H1 (cell line): ENCODE data around the gene HDAC6. TPM values are rescaled to one million over a fixed set of nuclear protein-coding genes. Genes with fewer than 3 reads are reported as not detected.

ENCODE experiments used
- CTCF ChIA-PET: fragments of 300-600 bp; sonication (Branson Sonifier 250); formaldehyde crosslinking; loops from one replicate; lab custom pipeline; 2021; ENCODE audit not compliant: partially characterized antibody; lab: Charles Lee
- POLR2A ChIA-PET: fragments of 300-600 bp; sonication (Branson Sonifier 250); formaldehyde crosslinking; loops from one replicate; lab custom pipeline; 2021; ENCODE audit warnings: inconsistent platforms; ENCODE audit not compliant: partially characterized antibody; lab: Charles Lee
- DNase-seq, 2 experiments: peaks; one replicate each; pipeline versions ENCODE4 v3.0.0 to v3.0.0-alpha.2; 2010 to 2022; ENCODE audit warnings: low spot score in 2 of 2, low read depth in 1 of 2, mixed read lengths in 1 of 2
- FAIRE-seq: peaks from 2 replicates; lab custom pipeline; 2011; peaks lifted over from hg19 to GRCh38; lab: Jason Lieb, UNC
- H2AFZ ChIP-seq: 2 replicates; pipeline ENCODE4 v1.8.1; 2012; ENCODE audit warnings: low read length, inconsistent platforms
- H2AK5ac ChIP-seq: 2 replicates; pipeline ENCODE4 v1.6.1; 2013; ENCODE audit warnings: low read depth, low read length
- H2BK120ac ChIP-seq: replicated peaks from 2 replicates; pipeline ENCODE3; 2013; ENCODE audit warnings: low read depth, low read length, inconsistent platforms
- H2BK12ac ChIP-seq: 2 replicates; pipeline ENCODE4 v1.6.1; 2013; ENCODE audit warnings: low read depth, low read length
- H2BK15ac ChIP-seq: 2 replicates; pipeline ENCODE4 v1.6.1; 2013; ENCODE audit warnings: low read length
- H2BK20ac ChIP-seq: 2 replicates; pipeline ENCODE4 v1.6.1; 2013; ENCODE audit warnings: low read length
- H2BK5ac ChIP-seq: 2 replicates; pipeline ENCODE4 v1.6.1; 2013; ENCODE audit warnings: low read depth, low read length
- H3K14ac ChIP-seq: 2 replicates; pipeline ENCODE4 v1.6.1; 2013; ENCODE audit warnings: inconsistent platforms; ENCODE audit not compliant: insufficient read length
- H3K18ac ChIP-seq: 2 replicates; pipeline ENCODE4 v1.6.1; 2013; ENCODE audit warnings: low read length; ENCODE audit errors: extremely low read depth
- H3K23ac ChIP-seq: 2 replicates; pipeline ENCODE4 v1.6.1; 2013; ENCODE audit warnings: inconsistent platforms; ENCODE audit not compliant: insufficient read length
- H3K23me2 ChIP-seq: 2 replicates; pipeline ENCODE4 v1.6.1; 2013; ENCODE audit warnings: low read depth, low read length
- H3K27ac ChIP-seq: 2 replicates; pipeline ENCODE4 v1.6.1; 2011; ENCODE audit warnings: low read depth, low read length, inconsistent platforms
- H3K27me3 ChIP-seq, 4 experiments: replicated peaks in 1 of 4; 1 replicate in 1 of 4; 2 replicates in 3 of 4; pipeline versions ENCODE4 v1.6.1 to v1.8.1; 2011 to 2013; ENCODE audit warnings: low read length in 3 of 4, mild to moderate bottlenecking in 3 of 4, inconsistent platforms in 2 of 4, mixed read lengths in 2 of 4, moderate library complexity in 1 of 4; ENCODE audit not compliant: control insufficient read depth in 3 of 4, insufficient read depth in 3 of 4; ENCODE audit errors: extremely low read depth in 1 of 4
- H3K36me3 ChIP-seq, 4 experiments: 2 replicates each; pipeline versions ENCODE4 v1.6.1 to v1.8.1; 2011 to 2013; ENCODE audit warnings: mild to moderate bottlenecking in 4 of 4, low read length in 3 of 4, moderate library complexity in 2 of 4, control low read depth in 1 of 4, inconsistent platforms in 1 of 4; ENCODE audit not compliant: insufficient read depth in 4 of 4, control insufficient read depth in 2 of 4
- H3K4ac ChIP-seq: replicated peaks from 2 replicates; pipeline ENCODE3; 2013; ENCODE audit warnings: low read length, low read depth, mixed read lengths, inconsistent platforms; ENCODE audit not compliant: insufficient read length
- H3K4me1 ChIP-seq, 4 experiments: replicated peaks in 1 of 4; 1 replicate in 1 of 4; 2 replicates in 3 of 4; pipeline versions ENCODE4 v1.6.1 to v1.8.1; 2011 to 2013; ENCODE audit warnings: low read length in 3 of 4, inconsistent platforms in 2 of 4, mixed read lengths in 1 of 4; ENCODE audit not compliant: insufficient read depth in 4 of 4, control insufficient read depth in 3 of 4
- H3K4me2 ChIP-seq, 2 experiments: 2 replicates each; pipeline versions ENCODE4 v1.6.1 to v1.8.1; 2011 to 2013; ENCODE audit warnings: low read depth in 2 of 2, low read length in 2 of 2, control low read depth in 1 of 2, inconsistent platforms in 1 of 2, mild to moderate bottlenecking in 1 of 2; ENCODE audit not compliant: insufficient read depth in 1 of 2
- H3K4me3 ChIP-seq, 4 experiments: fragments of 200-600, 300-600 bp in 1 of 4; sonication (generic), shearing (Covaris generic), sonication (Bioruptor Twin) in 1 of 4; 2 replicates each; pipeline versions ENCODE4 v1.5.1 to v1.8.1; 2011 to 2016; ENCODE audit warnings: low read length in 4 of 4, low read depth in 3 of 4, control low read depth in 2 of 4, inconsistent platforms in 2 of 4, mild to moderate bottlenecking in 2 of 4, mixed read lengths in 1 of 4, moderate library complexity in 1 of 4; ENCODE audit not compliant: insufficient read depth in 2 of 4; ENCODE audit errors: extremely low read depth in 1 of 4
- H3K56ac ChIP-seq: replicated peaks from 2 replicates; pipeline ENCODE3; 2013; ENCODE audit warnings: low read depth, mild to moderate bottlenecking, mixed read lengths, low read length, inconsistent platforms; ENCODE audit not compliant: insufficient read length
- H3K79me1 ChIP-seq: 2 replicates; pipeline ENCODE4 v1.6.1; 2013; ENCODE audit warnings: low read depth, low read length, control low read depth
- H3K79me2 ChIP-seq, 2 experiments: 2 replicates each; pipeline versions ENCODE4 v1.6.1 to v1.8.1; 2012 to 2013; ENCODE audit warnings: low read length in 2 of 2, mild to moderate bottlenecking in 2 of 2, inconsistent platforms in 1 of 2; ENCODE audit not compliant: insufficient read depth in 2 of 2, control insufficient read depth in 1 of 2
- H3K9ac ChIP-seq, 4 experiments: replicated peaks in 1 of 4; 1 replicate in 1 of 4; 2 replicates in 3 of 4; pipeline versions ENCODE4 v1.6.1 to v1.8.1; 2011 to 2013; ENCODE audit warnings: low read depth in 3 of 4, low read length in 3 of 4, control low read depth in 2 of 4, mild to moderate bottlenecking in 2 of 4, moderate library complexity in 2 of 4, inconsistent platforms in 1 of 4; ENCODE audit errors: extremely low read depth in 1 of 4
- H3K9me3 ChIP-seq, 2 experiments: 2 replicates each; pipeline versions ENCODE4 v1.6.1 to v1.8.1; 2012 to 2013; ENCODE audit warnings: mild to moderate bottlenecking in 2 of 2, moderate library complexity in 2 of 2, control low read depth in 1 of 2, inconsistent platforms in 1 of 2, low read depth in 1 of 2, low read length in 1 of 2, mixed read lengths in 1 of 2; ENCODE audit not compliant: insufficient read depth in 2 of 2
- H4K20me1 ChIP-seq, 2 experiments: replicated peaks in 1 of 2; 2 replicates each; pipeline versions ENCODE3 to v1.8.1; 2011 to 2013; ENCODE audit warnings: inconsistent platforms in 2 of 2, low read length in 2 of 2, mild to moderate bottlenecking in 1 of 2; ENCODE audit not compliant: insufficient read depth in 2 of 2, control insufficient read depth in 1 of 2
- H4K5ac ChIP-seq: 2 replicates; pipeline ENCODE4 v1.6.1; 2013; ENCODE audit warnings: low read length, low read depth, mixed read lengths, inconsistent platforms; ENCODE audit not compliant: insufficient read length
- H4K8ac ChIP-seq: 2 replicates; pipeline ENCODE4 v1.8.0; 2013; ENCODE audit warnings: mild to moderate bottlenecking, moderate library complexity, low read length, inconsistent platforms; ENCODE audit not compliant: insufficient read depth; ENCODE audit errors: extremely low read depth
- H4K91ac ChIP-seq: replicated peaks from 2 replicates; pipeline ENCODE3; 2013; ENCODE audit warnings: low read length, mixed read lengths, inconsistent platforms; ENCODE audit not compliant: insufficient read length
- EGR1 ChIP-seq: IDR thresholded peaks from 2 replicates; pipeline ENCODE4 v1.6.1; 2011; ENCODE audit warnings: low read depth, low read length, borderline replicate concordance
- JUN ChIP-seq: IDR thresholded peaks from 2 replicates; pipeline ENCODE4 v1.6.1; 2011; ENCODE audit warnings: low read depth, mild to moderate bottlenecking, improper control_type of control experiment, low read length
- KDM4A ChIP-seq: IDR thresholded peaks from one replicate; pipeline ENCODE4 v1.7.1; 2012; ENCODE audit warnings: low read depth, mild to moderate bottlenecking, moderate library complexity, low read length, inconsistent platforms; ENCODE audit not compliant: severe bottlenecking
- KDM5A ChIP-seq: fragments of 200-600 bp; IDR thresholded peaks from 2 replicates; pipeline ENCODE4 v1.7.1; 2012; ENCODE audit warnings: mild to moderate bottlenecking, low read length, inconsistent platforms, mixed read lengths
- RBBP5 ChIP-seq: IDR thresholded peaks from 2 replicates; pipeline ENCODE4 v1.7.1; 2012; ENCODE audit warnings: low read depth, mild to moderate bottlenecking, inconsistent platforms, low read length, moderate library complexity, borderline replicate concordance
- TBP ChIP-seq: IDR thresholded peaks from 2 replicates; pipeline ENCODE4 v1.6.1; 2011; ENCODE audit warnings: low read depth, low read length, improper control_type of control experiment
- WGBS, 2 experiments: shearing (Covaris generic) in 1 of 2; methylation state at CpG; one replicate each; pipeline versions ENCODE4 v1.1.6 to v1.1.7; 2013 to 2015; ENCODE audit warnings: low lambda C conversion rate in 2 of 2, mixed read lengths in 2 of 2, inconsistent platforms in 1 of 2, low coverage in 1 of 2, missing lambda C conversion rate in 1 of 2; ENCODE audit not compliant: insufficient replicate concordance in 2 of 2, insufficient coverage in 1 of 2, insufficient read length in 1 of 2; ENCODE audit errors: extremely low coverage in 1 of 2, missing lambda C conversion rate in 1 of 2; 5-methylcytosine and 5-hydroxymethylcytosine counted together
- polyA plus RNA-seq, 7 experiments: library from polyadenylated mRNA; depleted of rRNA in 3 of 7; stranded (reverse) in 5 of 7; unstranded in 2 of 7; fragments of >200 nt in 5 of 7; fragments of 200-250 nt in 2 of 7; gene quantifications; 1 replicate in 5 of 7; 2 replicates in 1 of 7; 4 replicates in 1 of 7; pipeline versions ENCODE4 v1.2.1 to v1.2.3, GENCODE V29; 2011 to 2013; ENCODE audit warnings: missing spikeins in 2 of 7, mixed read lengths in 2 of 7
- total RNA-seq: library from RNA; stranded (reverse); fragmentation: NEBNext Ultra II Directional; extraction: Animal tissue kit (Norgen Biotek cat#: 25700); gene quantifications from 2 replicates; pipeline ENCODE4 v1.2.1, GENCODE V29; 2021

Gene HDAC6
- total and polyA plus RNA-seq, 2 of the 8 experiments (the other 6 are each of a cell fraction or from before 2014, with no cell fraction given): 34.0 to 51.8 TPM

- 91% methylated on average over 4 of the region's 11 CpGs; no CpG with 5 or more reads in 1 of the 2 experiments for WGBS, 2 experiments
- Histone ChIP-seq H2AFZ (no peak overlapping the region), H2BK120ac (no peak overlapping the region), H2BK20ac (no peak overlapping the region), H3K4ac (no peak overlapping the region), H3K27me3 (no peaks in the 10 kb centered on the region), H3K9me3 (no peaks in the 10 kb centered on the region), H3K36me3 (no peaks in the 10 kb centered on the region), H3K23ac (no peak overlapping the region), H3K23me2 (no peaks in the 10 kb centered on the region), H4K8ac (no peak overlapping the region), H4K20me1 (no peaks in the 10 kb centered on the region), H3K4me3 (no peak overlapping the region), H3K79me1 (no peaks in the 10 kb centered on the region), H3K4me1 (no peaks in the 10 kb centered on the region), H4K5ac (no peak overlapping the region), H4K91ac (no peak overlapping the region), H2BK12ac (no peak overlapping the region), H3K56ac (no peak overlapping the region), H3K14ac (no peak overlapping the region), H3K18ac (no peak overlapping the region), H3K27ac (no peak overlapping the region), H2BK5ac (no peak overlapping the region), H2BK15ac (no peak overlapping the region), H3K9ac (no peak overlapping the region), H3K79me2 (no peaks in the 10 kb centered on the region), H2AK5ac (no peak overlapping the region), H3K4me2 (no peak overlapping the region)
- DNase-seq (no peak), FAIRE-seq (no peak)
- CTCF ChIA-PET: interaction anchor here (0.8 kb wide), 1 partner anchor 93 kb away, joined by 3 read pairs; no protein-coding TSS in a partner anchor
- POLR2A ChIA-PET: no interaction called here
- TF ChIP-seq RBBP5 (no peak), KDM5A (no peak), KDM4A (no peak), JUN (no peak), EGR1 (no peak), TBP (no peak)
Observed at GRCh38 chrX:48791063-48791820, 10.6 kb upstream of the HDAC6 start.
